Body of pancreas (tissue), 4 donors: ENCODE results near the gene OR11A1.

Experiments
- CTCF ChIP-seq, 7 experiments: fragments of 450-650 bp in 4 of 7; fragments of 200-600 bp in 3 of 7; sonication (generic) in 3 of 7; IDR thresholded peaks; one replicate each; pipeline ENCODE4 v1.5.1; 2016 to 2019; ENCODE audit warnings: antibody characterized with exemption in 7 of 7
- POLR2A ChIP-seq, 3 donors: fragments of 450-650 bp; IDR thresholded peaks; one replicate each; pipeline ENCODE4 v1.6.1; 2016; ENCODE audit warnings: antibody characterized with exemption in 3 of 3, mild to moderate bottlenecking in 2 of 3

GRCh38 chr6:29487131-29487530, 30.3 kb upstream of the OR11A1 start:
- no peak for TF ChIP-seq CTCF (IDR thresholded peaks at IDR 0.05)
- TF ChIP-seq POLR2A (IDR thresholded peaks at IDR 0.05), result no peak
